LNCAP (cell line): Measurements from ENCODE around the gene TAF6.

Experiments used
- TF ChIP-seq, protein P1 (sequence below): fragments of 450-650 bp; IDR thresholded peaks from 2 replicates; pipeline ENCODE4 v1.5.1; 2017; ENCODE audit warnings: mild to moderate bottlenecking

Gene TAF6

DNA sequence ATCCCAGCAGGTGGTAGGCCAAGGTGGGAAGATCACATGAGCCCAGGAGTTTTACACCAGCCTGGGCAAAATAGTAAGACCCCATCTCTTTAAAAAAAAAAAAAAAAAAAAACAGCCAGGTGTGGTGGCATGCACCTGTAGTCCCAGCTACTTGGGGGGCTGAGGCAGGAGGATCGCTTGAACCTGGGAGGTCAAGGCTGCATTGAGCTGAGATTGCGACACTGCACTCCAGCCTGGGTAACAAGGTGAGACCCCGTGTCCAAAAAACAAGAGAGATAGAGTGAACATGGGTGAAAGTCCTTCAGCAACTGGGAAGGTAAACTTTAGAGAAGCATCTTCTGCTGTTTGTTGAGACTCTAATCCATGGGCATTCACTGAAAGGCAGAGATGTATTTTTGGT, 23.3 kb upstream of the TAF6 start:
- TF ChIP-seq, protein P1, sequence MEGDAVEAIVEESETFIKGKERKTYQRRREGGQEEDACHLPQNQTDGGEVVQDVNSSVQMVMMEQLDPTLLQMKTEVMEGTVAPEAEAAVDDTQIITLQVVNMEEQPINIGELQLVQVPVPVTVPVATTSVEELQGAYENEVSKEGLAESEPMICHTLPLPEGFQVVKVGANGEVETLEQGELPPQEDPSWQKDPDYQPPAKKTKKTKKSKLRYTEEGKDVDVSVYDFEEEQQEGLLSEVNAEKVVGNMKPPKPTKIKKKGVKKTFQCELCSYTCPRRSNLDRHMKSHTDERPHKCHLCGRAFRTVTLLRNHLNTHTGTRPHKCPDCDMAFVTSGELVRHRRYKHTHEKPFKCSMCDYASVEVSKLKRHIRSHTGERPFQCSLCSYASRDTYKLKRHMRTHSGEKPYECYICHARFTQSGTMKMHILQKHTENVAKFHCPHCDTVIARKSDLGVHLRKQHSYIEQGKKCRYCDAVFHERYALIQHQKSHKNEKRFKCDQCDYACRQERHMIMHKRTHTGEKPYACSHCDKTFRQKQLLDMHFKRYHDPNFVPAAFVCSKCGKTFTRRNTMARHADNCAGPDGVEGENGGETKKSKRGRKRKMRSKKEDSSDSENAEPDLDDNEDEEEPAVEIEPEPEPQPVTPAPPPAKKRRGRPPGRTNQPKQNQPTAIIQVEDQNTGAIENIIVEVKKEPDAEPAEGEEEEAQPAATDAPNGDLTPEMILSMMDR: no peak

DNA sequence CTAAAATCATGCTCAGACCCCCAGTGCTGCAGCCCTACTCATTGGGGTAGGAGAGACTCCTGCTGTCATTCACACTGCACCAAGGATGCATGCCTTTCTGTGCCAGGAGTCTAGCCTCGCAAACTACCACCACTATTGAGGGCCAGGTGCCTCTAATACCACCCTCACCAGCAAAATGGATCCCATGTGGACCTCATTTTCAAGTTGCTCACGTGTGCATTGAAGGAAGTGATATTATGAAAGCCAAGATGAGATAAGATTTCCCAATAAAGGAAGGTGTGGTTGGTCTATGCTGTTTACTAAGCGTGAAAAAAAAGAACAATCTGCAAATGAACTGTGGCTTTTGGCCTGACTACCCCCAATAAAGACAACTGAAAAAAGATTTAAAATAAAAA, 22.4 kb upstream of the TAF6 start:
- TF ChIP-seq, protein P1: no peak

DNA sequence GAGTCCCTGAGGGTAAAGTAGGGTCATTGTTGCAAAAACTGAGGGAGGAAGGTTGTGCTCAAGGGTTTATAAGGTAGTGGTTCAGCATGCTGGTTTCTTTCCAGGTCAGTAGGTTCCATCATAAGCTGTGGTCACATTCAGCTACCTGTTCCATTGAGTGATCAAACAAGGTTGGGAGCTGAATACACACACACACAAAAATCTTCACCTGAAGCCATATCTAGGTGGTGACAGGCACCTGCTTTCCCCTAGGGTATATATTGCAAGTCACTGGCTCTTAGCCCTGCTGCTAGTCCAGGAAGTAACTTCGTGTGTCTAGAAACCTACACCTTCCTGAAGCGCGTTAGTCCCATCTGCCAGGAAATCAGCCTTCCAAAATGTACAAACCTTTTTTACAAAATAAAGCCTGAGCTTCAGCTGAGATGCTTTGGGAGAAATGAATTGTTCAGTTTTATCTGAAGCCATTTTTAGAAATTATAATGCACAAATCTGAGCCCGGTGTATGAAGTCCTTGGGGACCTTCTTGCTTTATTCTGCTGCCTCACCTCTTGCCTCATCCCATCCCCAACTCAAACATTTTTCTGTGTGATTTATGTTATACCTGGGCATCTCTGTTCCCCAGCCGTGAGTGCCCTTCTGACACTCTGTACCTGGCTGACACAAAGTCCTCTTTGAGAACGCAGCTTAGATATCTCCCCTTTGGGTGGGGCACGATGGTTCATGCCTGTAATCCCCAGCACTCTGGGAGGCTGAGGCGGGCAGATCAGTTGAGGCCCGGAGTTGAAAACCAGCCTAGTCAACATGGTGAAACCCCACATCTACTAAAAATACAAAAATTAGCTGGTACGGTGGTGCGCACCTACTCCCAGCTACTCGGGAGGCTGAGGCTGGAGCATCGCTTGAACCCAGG, 18.9 kb upstream of the TAF6 start:
- TF ChIP-seq, protein P1: no peak

DNA sequence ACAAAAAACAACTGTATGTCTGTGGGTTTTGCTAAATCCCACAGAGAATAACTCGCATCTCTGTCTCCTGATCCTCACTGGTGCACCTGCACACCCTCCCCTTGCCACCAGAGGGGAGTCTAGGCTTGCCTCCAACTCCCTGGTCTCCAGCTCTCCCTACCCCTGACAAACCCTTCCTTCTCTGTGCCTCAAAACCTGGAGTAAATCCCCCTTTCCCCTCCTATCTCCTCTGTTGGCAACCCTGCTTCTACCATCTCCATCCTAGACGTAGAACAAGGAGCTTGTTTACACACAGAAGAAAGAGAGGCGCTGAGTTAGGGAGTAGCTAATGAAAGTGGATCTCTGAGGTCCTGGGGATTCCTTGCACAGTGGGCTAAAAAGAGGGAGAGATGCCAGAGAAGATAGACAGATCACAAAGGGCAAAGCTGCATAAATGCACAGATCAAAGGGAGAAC, 13.6 kb upstream of the TAF6 start:
- TF ChIP-seq, protein P1: peak; percentile 71

DNA sequence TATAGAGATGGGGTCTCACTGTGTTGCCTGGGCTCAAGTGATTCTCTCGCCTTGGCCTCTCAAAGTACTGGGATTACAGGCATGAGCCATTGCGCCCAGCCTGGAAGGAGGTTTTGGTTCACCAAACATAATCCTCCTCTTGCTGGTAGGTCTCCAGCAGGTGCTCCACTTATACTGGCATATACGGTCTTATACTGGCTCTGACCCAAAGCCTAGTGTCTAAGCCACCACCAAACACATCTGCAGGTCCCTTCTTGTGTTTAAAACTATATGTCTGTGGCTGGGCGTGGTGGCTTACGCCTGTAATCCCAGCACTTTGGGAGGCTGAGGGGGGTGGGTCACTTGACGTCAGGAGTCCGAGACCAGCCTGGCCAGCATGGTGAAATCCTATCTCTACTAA, 13.0 kb upstream of the TAF6 start:
- TF ChIP-seq, protein P1: no peak

DNA sequence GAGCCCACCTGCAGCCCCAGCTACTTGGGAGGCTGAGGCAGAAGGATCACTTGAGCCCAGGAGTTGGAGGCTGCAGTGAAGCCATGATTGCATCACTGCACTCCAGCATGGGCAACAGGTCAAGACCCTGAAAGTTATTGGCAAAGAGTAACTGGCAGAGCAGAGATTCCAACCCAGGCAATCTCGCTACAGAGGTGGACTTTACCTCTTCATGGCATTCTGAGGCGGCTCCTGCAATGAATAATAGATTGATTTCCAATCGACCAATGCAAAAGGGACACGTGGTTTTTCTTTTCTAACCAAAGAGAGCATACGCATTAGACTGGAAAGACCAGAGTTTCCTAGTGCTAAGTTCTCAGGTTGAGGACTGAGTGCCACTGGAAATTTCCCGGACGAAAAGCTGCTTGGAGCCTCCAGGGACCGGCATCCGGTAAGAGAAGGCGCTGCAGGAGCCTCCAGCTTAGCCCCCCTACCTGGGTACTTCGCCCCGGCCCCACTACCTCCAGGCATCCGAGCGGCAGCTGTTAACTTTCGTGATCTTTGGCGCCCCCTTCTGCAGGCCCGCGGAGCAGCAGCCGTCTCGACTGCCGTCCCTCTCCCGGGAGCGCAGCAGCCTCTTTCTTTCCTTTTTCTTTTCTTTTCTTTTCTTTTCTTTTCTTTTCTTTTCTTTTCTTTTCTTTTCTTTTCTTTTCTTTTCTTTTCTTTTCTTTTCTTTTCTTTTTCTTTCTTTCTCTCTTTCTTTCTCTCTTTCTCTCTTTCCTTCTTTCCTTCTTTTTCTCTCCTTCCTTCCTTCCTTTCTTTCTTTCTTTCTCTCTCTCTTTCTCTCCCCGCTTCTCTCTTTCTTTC, 11.7 kb upstream of the TAF6 start:
- TF ChIP-seq, protein P1: peak; percentile 81

DNA sequence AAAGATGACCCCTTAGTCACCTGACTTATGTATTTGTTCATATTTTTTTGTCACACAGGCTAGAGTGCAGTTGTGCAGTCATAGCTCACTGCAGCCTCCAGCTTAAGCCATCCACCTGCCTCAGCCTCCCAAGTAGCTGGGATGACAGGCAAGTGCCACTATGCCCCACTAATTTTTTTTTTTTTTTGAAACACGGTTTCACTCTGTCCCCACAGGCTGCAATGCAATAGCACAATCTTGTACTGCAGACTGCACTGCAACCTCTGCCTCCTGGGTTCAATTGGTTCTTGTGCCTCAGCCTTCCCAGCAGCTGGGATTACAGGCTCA, 9.4 kb upstream of the TAF6 start:
- TF ChIP-seq, protein P1: no peak
